Kidney (tissue), 14 donors: Measurements from ENCODE around the gene UPK1A. TPM values are rescaled to one million over a fixed set of nuclear protein-coding genes. Genes with fewer than 3 reads are reported as not detected.
A peak's percentile ranks its signal among the peaks of the same experiment; 100 is the strongest.

Experiments
- DNase-seq, 5 donors: peaks; one replicate each; pipeline ENCODE4 v3.0.0-alpha.2; 2013 to 2020
- FAIRE-seq: peaks from 2 replicates; lab custom pipeline; 2012; peaks lifted over from hg19 to GRCh38; lab: Jason Lieb, UNC
- H3K27ac ChIP-seq, 2 donors: one replicate each; pipeline ENCODE4 v1.7.0; 2013; ENCODE audit warnings: low read depth in 2 of 2, low read length in 2 of 2, inconsistent platforms in 1 of 2
- H3K27me3 ChIP-seq: one replicate; pipeline ENCODE4 v1.7.1; 2013; ENCODE audit warnings: low read length, inconsistent platforms; ENCODE audit not compliant: control insufficient read depth, insufficient read depth
- H3K36me3 ChIP-seq, 3 donors: one replicate each; pipeline versions ENCODE4 v1.7.0 to v1.7.1; 2013; ENCODE audit warnings: low read length in 3 of 3, control low read depth in 1 of 3, inconsistent platforms in 1 of 3; ENCODE audit not compliant: insufficient read depth in 3 of 3, control insufficient read depth in 2 of 3
- H3K4me1 ChIP-seq, 3 donors: one replicate each; pipeline versions ENCODE4 v1.7.0 to v1.7.1; 2013; ENCODE audit warnings: low read length in 3 of 3, inconsistent platforms in 1 of 3, low read depth in 1 of 3; ENCODE audit not compliant: control insufficient read depth in 2 of 3, insufficient read depth in 2 of 3
- H3K4me3 ChIP-seq, 3 donors: one replicate each; pipeline versions ENCODE4 v1.7.0 to v1.8.1; 2013; ENCODE audit warnings: low read length in 3 of 3, control low read depth in 1 of 3, inconsistent platforms in 1 of 3
- H3K9ac ChIP-seq, 3 donors: one replicate each; pipeline versions ENCODE4 v1.7.0 to v1.7.1; 2013; ENCODE audit warnings: low read length in 3 of 3, control low read depth in 1 of 3, inconsistent platforms in 1 of 3
- H3K9me3 ChIP-seq, 3 donors: one replicate each; pipeline versions ENCODE4 v1.7.0 to v1.7.1; 2013; ENCODE audit warnings: low read length in 3 of 3, control low read depth in 1 of 3, inconsistent platforms in 1 of 3; ENCODE audit not compliant: control insufficient read depth in 2 of 3, insufficient read depth in 1 of 3
- CTCF ChIP-seq: IDR thresholded peaks from 3 replicates; pipeline ENCODE4 v1.5.1; 2012; ENCODE audit warnings: mild to moderate bottlenecking, moderate library complexity, borderline replicate concordance; ENCODE audit not compliant: insufficient read depth; ENCODE audit errors: extremely low read depth
- intact Hi-C: fragments of 100-400 bp; cut with DNase I; formaldehyde crosslinking; loops from one replicate; pipeline ENCODE4 v1.11.1; 2022
- polyA plus RNA-seq: library from polyadenylated mRNA; stranded (reverse); fragments of 350-450 nt; fragmentation: Illumina TruSeq; extraction: RNeasy Lipid Tissue Mini Kit (QIAGEN cat#74804); gene quantifications from one replicate; pipeline ENCODE4 v1.2.3, GENCODE V29; 2014; ENCODE audit warnings: low read depth, low replicate concordance; ENCODE audit not compliant: insufficient read depth
- total RNA-seq: library from RNA; stranded (reverse); fragmentation: NEBNext Ultra II Directional; extraction: Animal tissue kit (Norgen Biotek cat#: 25700); gene quantifications from one replicate; pipeline ENCODE4 v1.2.1, GENCODE V29; 2021
- donor health status: control.
- donor health status: control.
- donor health status: control.
- donor health status: control.
- donor health status: control.
- donor health status: DM: yes; HTN: yes; CAD: no.
- donor health status: Normal renal cell carcinoma (clear cell type).

The UPK1A gene
- total and polyA plus RNA-seq, 2 donors from 2014 or later: 0.32 TPM; not detected in 1

GRCh38 chr19:35637165-35637564 is 29.2 kb upstream of the UPK1A start:
- intact Hi-C loops: no loop called here
- Histone ChIP-seq H3K36me3 (peaks cover 0 to 27% (median 26%) of the 10 kb centered on the region in 3 donors), H3K27me3 (no peaks in the 10 kb centered on the region), H3K9me3 (no peaks in the 10 kb centered on the region), H3K4me3 (no peak overlapping the region), H3K27ac (no peak overlapping the region), H3K4me1 (no peaks in the 10 kb centered on the region), H3K9ac (no peak overlapping the region)
- DNase-seq (no peak), FAIRE-seq (no peak)
- no peak for TF ChIP-seq CTCF

- intact Hi-C loops: no loop called here
- no peaks in the 10 kb centered on the region for H3K9me3 ChIP-seq
- FAIRE-seq (no peak), DNase-seq (peak in 1 of 5 donors; percentile 32)
- no peaks in the 10 kb centered on the region for H3K27me3 ChIP-seq
- TF ChIP-seq CTCF: no peak
- no peak overlapping the region for H3K4me3 ChIP-seq
- peaks cover 0 to 16% (median 12%) of the 10 kb centered on the region in 3 donors for H3K36me3 ChIP-seq
- peaks cover 0 to 5% (median 0%) of the 10 kb centered on the region in 3 donors for H3K4me1 ChIP-seq
- no peak overlapping the region for H3K27ac ChIP-seq
- no peak overlapping the region for H3K9ac ChIP-seq
These were observed 27.0 kb upstream of the UPK1A start for GRCh38 chr19:35639321-35639639.

GRCh38 chr19:35639863-35640262 is 26.5 kb upstream of the UPK1A start:
- H3K9ac ChIP-seq: no peak overlapping the region
- H3K36me3 ChIP-seq: peaks cover 0 to 15% (median 10%) of the 10 kb centered on the region in 3 donors
- intact Hi-C loops: no loop called here
- no peak for TF ChIP-seq CTCF
- no peak overlapping the region for H3K4me3 ChIP-seq
- DNase-seq (no peak), FAIRE-seq (no peak)
- no peaks in the 10 kb centered on the region for H3K27me3 ChIP-seq
- H3K9me3 ChIP-seq: no peaks in the 10 kb centered on the region
- no peak overlapping the region for H3K27ac ChIP-seq
- H3K4me1 ChIP-seq: peaks cover 0 to 5% (median 0%) of the 10 kb centered on the region in 3 donors
